Lower leg skin (tissue), 3 donors: ENCODE measurements around the gene HS3ST4.

Experiments used
- CTCF ChIP-seq, 3 donors: fragments of 450-650 bp; IDR thresholded peaks; one replicate each; pipeline ENCODE4 v1.5.1; 2016; ENCODE audit warnings: antibody characterized with exemption in 3 of 3, mild to moderate bottlenecking in 3 of 3, moderate library complexity in 2 of 3
- POLR2A ChIP-seq, 2 donors: fragments of 450-650 bp; IDR thresholded peaks; one replicate each; pipeline ENCODE4 v1.6.1; 2016 to 2017; ENCODE audit warnings: antibody characterized with exemption in 2 of 2, mild to moderate bottlenecking in 1 of 2, moderate library complexity in 1 of 2

DNA sequence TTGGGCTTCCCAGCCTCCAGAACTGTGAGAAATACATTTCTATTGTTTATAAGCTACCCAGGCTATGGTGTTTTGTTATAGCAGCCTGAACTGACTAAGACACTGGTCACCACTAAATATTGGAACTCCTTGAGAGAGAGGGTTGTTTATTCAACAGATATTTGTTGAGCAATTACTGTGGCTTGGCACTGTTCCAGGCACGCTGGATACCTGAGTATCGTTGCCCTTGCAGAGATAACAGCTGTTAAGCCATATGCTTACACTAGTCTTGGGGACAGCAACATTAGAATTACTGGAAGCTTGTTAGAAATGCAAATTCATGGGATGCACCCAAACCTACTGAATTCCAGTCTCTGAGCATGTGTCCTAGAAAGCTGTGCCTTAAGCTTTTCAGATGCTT, 230.7 kb downstream of the HS3ST4 start:
- TF ChIP-seq CTCF (IDR thresholded peaks at IDR 0.05) (no peak), POLR2A (IDR thresholded peaks at IDR 0.05) (no peak)
